Measurements from ENCODE around the gene SERPINA9.
A peak's percentile ranks its signal among the peaks of the same experiment; 100 is the strongest.
"Not testable (repeated sequence)": the region's sequence is repeated elsewhere in the genome, so short reads cannot be mapped to it uniquely, and the experiment has no call there.

SERPINA9 gene

GRCh38 chr14:94486883-94487282 is 10.9 kb upstream of the SERPINA9 start:
- Histone ChIP-seq H3K4me3 (ENCODE audit: low read length in 2 of 2) (peak overlapping the region in 1 of 2 donors; percentile 47), H3K4me1 (ENCODE audit: control insufficient read depth, insufficient read depth, low read length) (peaks cover 7% of the 10 kb centered on the region), H3K36me3 (ENCODE audit: control insufficient read depth in 2 of 2, insufficient read depth in 2 of 2, low read length in 2 of 2) (no peaks in the 10 kb centered on the region), H3K9me3 (ENCODE audit: control insufficient read depth in 2 of 2, low read length in 2 of 2) (no peaks in the 10 kb centered on the region), H3K27me3 (ENCODE audit: control insufficient read depth in 1 of 2, insufficient read depth in 2 of 2, low read length in 2 of 2) (peaks cover 16 to 23% of the 10 kb centered on the region in 2 donors), H3K9ac (ENCODE audit: low read length in 2 of 2) (no peak overlapping the region), H3K27ac (ENCODE audit: low read length) (no peak overlapping the region)

GRCh38 chr14:94485944-94486841 is 10.2 kb upstream of the SERPINA9 start:
- Histone ChIP-seq H3K36me3 (ENCODE audit: control insufficient read depth in 2 of 2, insufficient read depth in 2 of 2, low read length in 2 of 2) (no peaks in the 10 kb centered on the region), H3K4me1 (ENCODE audit: control insufficient read depth, insufficient read depth, low read length) (peaks cover 7% of the 10 kb centered on the region), H3K27me3 (ENCODE audit: control insufficient read depth in 1 of 2, insufficient read depth in 2 of 2, low read length in 2 of 2) (peaks cover 16 to 23% of the 10 kb centered on the region in 2 donors), H3K9ac (ENCODE audit: low read length in 2 of 2) (no peak overlapping the region), H3K9me3 (ENCODE audit: control insufficient read depth in 2 of 2, low read length in 2 of 2) (no peaks in the 10 kb centered on the region), H3K4me3 (ENCODE audit: low read length in 2 of 2) (peak overlapping the region; percentile 25 to 47), H3K27ac (ENCODE audit: low read length) (no peak overlapping the region)

GRCh38 chr14:94484481-94484880 is 8.5 kb upstream of the SERPINA9 start:
- Histone ChIP-seq H3K27ac (ENCODE audit: low read length) (no peak overlapping the region), H3K27me3 (ENCODE audit: control insufficient read depth in 1 of 2, insufficient read depth in 2 of 2, low read length in 2 of 2) (peaks cover 16 to 23% of the 10 kb centered on the region in 2 donors), H3K9me3 (ENCODE audit: control insufficient read depth in 2 of 2, low read length in 2 of 2) (peaks cover 3 to 9% of the 10 kb centered on the region in 2 donors), H3K4me1 (ENCODE audit: control insufficient read depth, insufficient read depth, low read length) (peaks cover 7% of the 10 kb centered on the region), H3K4me3 (ENCODE audit: low read length in 2 of 2) (no peak overlapping the region), H3K36me3 (ENCODE audit: control insufficient read depth in 2 of 2, insufficient read depth in 2 of 2, low read length in 2 of 2) (no peaks in the 10 kb centered on the region), H3K9ac (ENCODE audit: low read length in 2 of 2) (no peak overlapping the region)

GRCh38 chr14:94483729-94484275 is 7.8 kb upstream of the SERPINA9 start:
- no peak overlapping the region for H3K4me3 ChIP-seq (ENCODE audit: low read length in 2 of 2)
- no peak overlapping the region for H3K9ac ChIP-seq (ENCODE audit: low read length in 2 of 2)
- H3K27me3 ChIP-seq (ENCODE audit: control insufficient read depth in 1 of 2, insufficient read depth in 2 of 2, low read length in 2 of 2) = peaks cover 16 to 23% of the 10 kb centered on the region in 2 donors

GRCh38 chr14:94483071-94483451 is 7.1 kb upstream of the SERPINA9 start:
- Histone ChIP-seq H3K4me1 (ENCODE audit: control insufficient read depth, insufficient read depth, low read length) (peaks cover 7% of the 10 kb centered on the region), H3K27me3 (ENCODE audit: control insufficient read depth in 1 of 2, insufficient read depth in 2 of 2, low read length in 2 of 2) (peaks cover 16 to 23% of the 10 kb centered on the region in 2 donors), H3K9me3 (ENCODE audit: control insufficient read depth in 2 of 2, low read length in 2 of 2) (peaks cover 12 to 18% of the 10 kb centered on the region in 2 donors), H3K9ac (ENCODE audit: low read length in 2 of 2) (no peak overlapping the region), H3K4me3 (ENCODE audit: low read length in 2 of 2) (no peak overlapping the region), H3K36me3 (ENCODE audit: control insufficient read depth in 2 of 2, insufficient read depth in 2 of 2, low read length in 2 of 2) (no peaks in the 10 kb centered on the region), H3K27ac (ENCODE audit: low read length) (no peak overlapping the region)

More at GRCh38 chr14:94483729-94484275, 7.8 kb upstream of the SERPINA9 start:
- Histone ChIP-seq H3K27ac (ENCODE audit: low read length) (no peak overlapping the region), H3K4me1 (ENCODE audit: control insufficient read depth, insufficient read depth, low read length) (peaks cover 7% of the 10 kb centered on the region), H3K36me3 (ENCODE audit: control insufficient read depth in 2 of 2, insufficient read depth in 2 of 2, low read length in 2 of 2) (no peaks in the 10 kb centered on the region), H3K9me3 (ENCODE audit: control insufficient read depth in 2 of 2, low read length in 2 of 2) (peaks cover 10 to 16% of the 10 kb centered on the region in 2 donors)

GRCh38 chr14:94482132-94483070 is 6.4 kb upstream of the SERPINA9 start:
- not testable (repeated sequence) for H3K27ac ChIP-seq (ENCODE audit: low read length); H3K9ac ChIP-seq (ENCODE audit: low read length in 2 of 2); H3K4me1 ChIP-seq (ENCODE audit: control insufficient read depth, insufficient read depth, low read length); H3K36me3 ChIP-seq (ENCODE audit: control insufficient read depth in 2 of 2, insufficient read depth in 2 of 2, low read length in 2 of 2); H3K4me3 ChIP-seq (ENCODE audit: low read length in 2 of 2)
- H3K9me3 ChIP-seq (ENCODE audit: control insufficient read depth in 2 of 2, low read length in 2 of 2) = peaks cover 16 to 18% of the 10 kb centered on the region in 2 donors
- H3K27me3 ChIP-seq (ENCODE audit: control insufficient read depth in 1 of 2, insufficient read depth in 2 of 2, low read length in 2 of 2) = peaks cover 13 to 21% of the 10 kb centered on the region in 2 donors

GRCh38 chr14:94481468-94482131 is 5.6 kb upstream of the SERPINA9 start:
- Histone ChIP-seq H3K4me1 (ENCODE audit: control insufficient read depth, insufficient read depth, low read length) (peaks cover 7% of the 10 kb centered on the region), H3K36me3 (ENCODE audit: control insufficient read depth in 2 of 2, insufficient read depth in 2 of 2, low read length in 2 of 2) (no peaks in the 10 kb centered on the region), H3K27me3 (ENCODE audit: control insufficient read depth in 1 of 2, insufficient read depth in 2 of 2, low read length in 2 of 2) (peaks cover 6 to 13% of the 10 kb centered on the region in 2 donors), H3K9ac (ENCODE audit: low read length in 2 of 2) (no peak overlapping the region), H3K4me3 (ENCODE audit: low read length in 2 of 2) (no peak overlapping the region), H3K27ac (ENCODE audit: low read length) (no peak overlapping the region), H3K9me3 (ENCODE audit: control insufficient read depth in 2 of 2, low read length in 2 of 2) (peaks cover 16 to 18% of the 10 kb centered on the region in 2 donors)

- H3K4me1 ChIP-seq (ENCODE audit: control insufficient read depth, insufficient read depth, low read length) = peaks cover 1% of the 10 kb centered on the region
- H3K27ac ChIP-seq (ENCODE audit: low read length) = no peak overlapping the region
- no peak overlapping the region for H3K9ac ChIP-seq (ENCODE audit: low read length in 2 of 2)
- no peaks in the 10 kb centered on the region for H3K36me3 ChIP-seq (ENCODE audit: control insufficient read depth in 2 of 2, insufficient read depth in 2 of 2, low read length in 2 of 2)
- peaks cover 1 to 5% of the 10 kb centered on the region in 2 donors for H3K27me3 ChIP-seq (ENCODE audit: control insufficient read depth in 1 of 2, insufficient read depth in 2 of 2, low read length in 2 of 2)
- no peak overlapping the region for H3K4me3 ChIP-seq (ENCODE audit: low read length in 2 of 2)
- H3K9me3 ChIP-seq (ENCODE audit: control insufficient read depth in 2 of 2, low read length in 2 of 2) = peaks cover 16 to 21% of the 10 kb centered on the region in 2 donors
These were observed 4.8 kb upstream of the SERPINA9 start for GRCh38 chr14:94480809-94481208.

GRCh38 chr14:94478420-94478819 is 2.4 kb upstream of the SERPINA9 start:
- H3K4me3 ChIP-seq (ENCODE audit: low read length in 2 of 2) = no peak overlapping the region
- peaks cover 0 to 2% of the 10 kb centered on the region in 2 donors for H3K27me3 ChIP-seq (ENCODE audit: control insufficient read depth in 1 of 2, insufficient read depth in 2 of 2, low read length in 2 of 2)
- H3K9me3 ChIP-seq (ENCODE audit: control insufficient read depth in 2 of 2, low read length in 2 of 2) = peaks cover 16 to 24% of the 10 kb centered on the region in 2 donors
- no peak overlapping the region for H3K27ac ChIP-seq (ENCODE audit: low read length)
- H3K36me3 ChIP-seq (ENCODE audit: control insufficient read depth in 2 of 2, insufficient read depth in 2 of 2, low read length in 2 of 2) = no peaks in the 10 kb centered on the region
- H3K4me1 ChIP-seq (ENCODE audit: control insufficient read depth, insufficient read depth, low read length) = no peaks in the 10 kb centered on the region
- H3K9ac ChIP-seq (ENCODE audit: low read length in 2 of 2) = no peak overlapping the region

GRCh38 chr14:94474581-94475031 is 1.4 kb downstream of the SERPINA9 start:
- Histone ChIP-seq H3K27ac (ENCODE audit: low read length) (no peak overlapping the region), H3K9ac (ENCODE audit: low read length in 2 of 2) (no peak overlapping the region), H3K4me1 (ENCODE audit: control insufficient read depth, insufficient read depth, low read length) (no peaks in the 10 kb centered on the region), H3K36me3 (ENCODE audit: control insufficient read depth in 2 of 2, insufficient read depth in 2 of 2, low read length in 2 of 2) (no peaks in the 10 kb centered on the region), H3K9me3 (ENCODE audit: control insufficient read depth in 2 of 2, low read length in 2 of 2) (peaks cover 14 to 17% of the 10 kb centered on the region in 2 donors), H3K4me3 (ENCODE audit: low read length in 2 of 2) (no peak overlapping the region), H3K27me3 (ENCODE audit: control insufficient read depth in 1 of 2, insufficient read depth in 2 of 2, low read length in 2 of 2) (peaks cover 0 to 8% of the 10 kb centered on the region in 2 donors)

All from stomach smooth muscle (tissue), 2 donors.